Measurements from ENCODE around the gene RPRM.
"Not testable (repeated sequence)": the region's sequence is repeated elsewhere in the genome, so short reads cannot be mapped to it uniquely, and the experiment has no call there.

The RPRM gene

DNA sequence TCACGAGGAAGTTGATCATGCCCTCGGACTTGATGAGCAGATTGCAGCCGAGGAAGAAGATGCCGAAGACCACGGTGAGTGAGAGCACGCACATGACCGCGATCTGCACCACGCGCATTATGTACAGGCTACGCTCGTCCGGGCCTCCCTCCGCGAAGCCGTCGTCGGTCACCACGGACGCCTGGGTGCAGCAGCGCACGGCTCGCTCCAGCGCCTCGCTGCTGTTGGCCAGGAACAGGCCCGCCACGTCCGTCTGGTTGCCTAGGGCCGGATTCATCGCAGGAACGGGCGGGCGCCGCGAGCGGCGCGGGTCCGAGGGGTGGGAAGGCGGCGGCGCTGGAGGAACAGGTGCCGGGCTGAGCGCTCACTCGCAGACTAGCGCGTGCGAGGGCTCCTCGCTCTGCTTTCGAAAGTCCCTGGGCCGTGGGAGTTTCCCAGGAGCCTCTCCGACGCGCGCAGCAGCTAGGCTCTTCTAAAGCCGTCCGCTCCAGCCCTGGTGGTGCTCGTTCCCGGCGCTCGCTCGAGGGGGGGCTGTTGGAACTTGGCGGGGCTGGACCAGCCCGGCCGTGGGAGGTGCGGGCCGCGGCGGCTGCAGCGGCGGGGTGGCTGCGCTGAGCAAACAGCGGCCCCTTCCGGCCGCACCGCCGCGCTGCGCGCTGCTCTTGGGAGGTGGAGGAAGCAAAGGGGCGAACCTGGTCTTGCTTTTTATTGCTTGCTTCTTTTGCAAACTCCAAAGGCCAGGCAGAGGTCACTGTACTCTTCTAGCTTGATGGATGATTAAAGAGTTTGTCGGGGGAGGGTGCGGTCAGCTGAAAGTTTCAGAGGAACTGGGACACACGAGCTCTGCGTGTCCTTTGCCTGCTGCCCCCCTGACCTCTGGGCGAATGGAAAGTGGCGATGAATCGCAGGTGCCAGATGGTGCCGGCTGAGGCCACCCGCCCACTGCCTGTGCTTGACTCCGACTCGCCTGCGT, at the start of gene RPRM:
TSS of gene RPRM (minus strand) at position 474 of the 973 bp plus-strand sequence. CDS start at position 277, 197 bp downstream.
- peaks cover 3% of the 10 kb centered on the region for H3K36me3 Mint-ChIP-seq
- peak within 1 kb of the TSS; percentile 50 for H3K4me3 Mint-ChIP-seq
- CTCF ChIA-PET, result interaction anchor here (0.7 to 1.5 kb wide), 5 partner anchors 9 to 553 kb away, joined by 3 to 4 read pairs (median 3); no protein-coding TSS in a partner anchor
- peaks cover 11% of the 10 kb centered on the region for H3K4me1 Mint-ChIP-seq
- peak within 1 kb of the TSS; percentile 56 for H3K27ac Mint-ChIP-seq
- peak; percentile 65 for DNase-seq
- H3K27me3 Mint-ChIP-seq, result peaks cover 54% of the 10 kb centered on the region
- no peaks in the 10 kb centered on the region for H3K9me3 Mint-ChIP-seq

DNA sequence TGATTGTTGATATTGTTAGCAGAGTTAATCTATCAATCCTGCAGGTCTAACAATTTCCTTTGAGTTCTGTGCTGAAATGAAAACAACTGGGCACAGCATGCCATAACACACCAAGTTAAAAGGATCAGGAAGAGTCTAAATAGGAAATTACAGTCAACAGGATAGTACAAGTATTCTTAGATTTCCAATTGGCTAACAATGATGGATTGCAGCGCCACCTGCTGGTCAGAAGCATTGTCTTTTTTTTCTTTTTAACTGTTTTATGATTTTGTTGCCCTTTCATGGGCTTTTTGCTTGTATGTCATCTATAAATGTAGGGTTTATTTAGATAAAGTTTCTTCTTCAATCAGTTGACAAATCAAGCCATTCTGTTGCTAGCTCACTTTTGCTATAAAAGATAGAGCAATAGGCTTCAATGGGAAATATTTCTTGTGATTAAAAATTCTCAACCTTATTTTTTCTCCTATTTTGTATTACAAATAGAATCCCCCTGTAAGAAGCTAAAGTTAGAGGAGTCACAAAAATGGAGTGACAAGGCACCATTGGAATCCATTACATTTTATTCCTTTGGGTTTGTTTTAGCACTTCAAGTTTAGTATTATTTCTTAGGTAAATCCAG, 40.8 kb upstream of the RPRM start:
- CTCF ChIA-PET, result interaction anchor here (0.7 to 1.4 kb wide), 3 partner anchors 12 to 873 kb away, joined by 3 read pairs; no protein-coding TSS in a partner anchor
- H3K9me3 Mint-ChIP-seq, result no peaks in the 10 kb centered on the region
- no peak overlapping the region for H3K27ac Mint-ChIP-seq
- no peaks in the 10 kb centered on the region for H3K36me3 Mint-ChIP-seq
- H3K27me3 Mint-ChIP-seq, result no peaks in the 10 kb centered on the region
- H3K4me1 Mint-ChIP-seq, result no peaks in the 10 kb centered on the region
- peak; percentile 63 for DNase-seq
- no peak overlapping the region for H3K4me3 Mint-ChIP-seq

DNA sequence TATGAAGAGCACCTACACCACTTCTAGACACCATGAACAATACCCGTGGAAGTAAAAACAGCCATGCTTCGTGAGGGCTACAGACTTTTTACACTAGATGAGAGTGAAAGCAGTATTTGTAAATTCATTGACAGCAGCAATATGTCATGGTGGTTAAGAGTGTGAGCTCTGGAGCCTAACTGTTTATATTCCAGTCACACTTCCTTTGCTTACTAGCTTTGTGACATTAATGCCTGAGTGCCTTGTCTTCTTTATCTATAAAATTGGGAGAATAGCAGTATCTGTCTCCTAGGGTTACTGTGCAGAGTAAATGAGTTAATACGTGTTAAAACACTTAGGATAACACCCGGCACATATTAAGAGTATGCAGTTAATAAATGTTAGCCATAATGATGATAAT, 33.8 kb upstream of the RPRM start:
- no peaks in the 10 kb centered on the region for H3K9me3 Mint-ChIP-seq
- H3K4me3 Mint-ChIP-seq, result no peak overlapping the region
- H3K4me1 Mint-ChIP-seq, result no peaks in the 10 kb centered on the region
- H3K27ac Mint-ChIP-seq, result no peak overlapping the region
- no peaks in the 10 kb centered on the region for H3K36me3 Mint-ChIP-seq
- no peaks in the 10 kb centered on the region for H3K27me3 Mint-ChIP-seq
- CTCF ChIA-PET, result no interaction called here
- no peak for DNase-seq

DNA sequence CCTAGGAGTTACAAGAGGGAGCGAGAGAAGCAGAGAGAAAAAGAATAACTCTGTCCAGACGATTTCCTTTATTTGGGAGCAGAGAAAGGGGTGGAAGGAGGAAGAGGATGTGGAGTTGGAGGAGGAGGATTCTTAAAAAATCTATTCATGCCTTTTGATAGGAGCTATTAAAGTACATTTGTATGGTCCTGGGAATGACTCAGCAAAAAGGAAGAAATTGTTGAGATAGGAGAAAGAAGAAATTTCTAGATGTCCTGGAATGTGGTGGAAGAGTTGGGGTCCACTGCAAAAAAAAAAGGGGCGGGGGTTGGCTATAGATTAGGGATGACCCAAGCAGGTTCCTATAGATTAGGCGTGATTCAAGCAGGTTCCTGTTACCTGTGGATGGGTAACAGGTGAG, 32.4 kb upstream of the RPRM start:
- H3K4me3 Mint-ChIP-seq, result no peak overlapping the region
- no peaks in the 10 kb centered on the region for H3K4me1 Mint-ChIP-seq
- H3K36me3 Mint-ChIP-seq, result no peaks in the 10 kb centered on the region
- CTCF ChIA-PET, result no interaction called here
- H3K27ac Mint-ChIP-seq, result no peak overlapping the region
- DNase-seq, result no peak
- no peaks in the 10 kb centered on the region for H3K27me3 Mint-ChIP-seq
- H3K9me3 Mint-ChIP-seq, result no peaks in the 10 kb centered on the region

DNA sequence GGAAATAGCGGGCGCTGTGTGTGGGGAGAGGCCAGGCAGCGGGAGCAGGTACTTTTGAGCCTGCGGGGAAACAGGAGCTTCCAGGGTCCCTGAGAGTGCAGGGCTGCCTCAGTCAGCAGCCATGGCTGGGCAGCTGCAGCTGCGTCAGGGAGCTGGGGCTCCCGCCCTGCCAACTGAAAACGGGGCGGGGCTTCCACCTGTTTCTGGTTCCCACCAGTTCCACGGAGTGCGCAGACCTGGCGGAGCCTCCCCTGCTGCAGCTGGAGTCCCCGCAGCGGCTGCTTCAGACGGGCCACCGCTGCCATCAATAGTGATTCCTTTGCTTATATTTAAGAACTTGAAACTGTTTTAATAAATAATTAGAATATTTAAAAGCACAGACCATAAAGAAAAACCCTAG, 30.6 kb upstream of the RPRM start:
- Mint-ChIP-seq H3K4me3 (no peak overlapping the region), H3K27me3 (no peaks in the 10 kb centered on the region)

DNA sequence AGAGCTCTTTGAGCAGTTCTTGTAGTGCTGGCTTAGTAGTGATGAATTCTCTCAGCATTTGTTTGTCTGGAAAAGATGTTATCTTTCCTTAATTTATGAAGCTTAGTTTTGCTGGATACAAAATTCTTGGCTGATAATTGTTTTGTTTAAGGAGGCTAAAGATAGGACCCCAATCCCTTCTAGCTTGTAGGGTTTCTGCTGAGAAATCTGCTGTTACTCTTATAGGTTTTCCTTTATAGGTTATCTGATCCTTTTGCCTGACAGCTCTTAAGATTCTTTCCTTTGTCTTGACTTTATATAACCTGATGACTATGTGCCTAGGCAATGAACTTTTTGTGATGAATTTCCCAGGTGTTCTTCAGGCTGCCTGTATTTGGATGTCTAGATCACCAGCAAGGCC, 27.9 kb upstream of the RPRM start:
- not testable (repeated sequence) for H3K27ac Mint-ChIP-seq, H3K4me1 Mint-ChIP-seq, H3K27me3 Mint-ChIP-seq

More for the DNA sequence above, 30.6 kb upstream of the RPRM start:
- H3K9me3 Mint-ChIP-seq, result no peaks in the 10 kb centered on the region
- H3K27ac Mint-ChIP-seq, result no peak overlapping the region
- no peaks in the 10 kb centered on the region for H3K4me1 Mint-ChIP-seq
- H3K36me3 Mint-ChIP-seq, result no peaks in the 10 kb centered on the region
- CTCF ChIA-PET, result no interaction called here
- no peak for DNase-seq

GRCh38 chr2:153499439-153499838, 20.9 kb upstream of the RPRM start:
- no peaks in the 10 kb centered on the region for H3K36me3 Mint-ChIP-seq
- no peak overlapping the region for H3K27ac Mint-ChIP-seq
- no peaks in the 10 kb centered on the region for H3K27me3 Mint-ChIP-seq
- CTCF ChIA-PET, result no interaction called here
- no peak for DNase-seq
- no peaks in the 10 kb centered on the region for H3K9me3 Mint-ChIP-seq
- no peaks in the 10 kb centered on the region for H3K4me1 Mint-ChIP-seq
- no peak overlapping the region for H3K4me3 Mint-ChIP-seq

More for the DNA sequence above, 27.9 kb upstream of the RPRM start:
- DNase-seq, H3K36me3 Mint-ChIP-seq, H3K4me3 Mint-ChIP-seq, CTCF ChIA-PET, H3K9me3 Mint-ChIP-seq: not testable (repeated sequence)

DNA sequence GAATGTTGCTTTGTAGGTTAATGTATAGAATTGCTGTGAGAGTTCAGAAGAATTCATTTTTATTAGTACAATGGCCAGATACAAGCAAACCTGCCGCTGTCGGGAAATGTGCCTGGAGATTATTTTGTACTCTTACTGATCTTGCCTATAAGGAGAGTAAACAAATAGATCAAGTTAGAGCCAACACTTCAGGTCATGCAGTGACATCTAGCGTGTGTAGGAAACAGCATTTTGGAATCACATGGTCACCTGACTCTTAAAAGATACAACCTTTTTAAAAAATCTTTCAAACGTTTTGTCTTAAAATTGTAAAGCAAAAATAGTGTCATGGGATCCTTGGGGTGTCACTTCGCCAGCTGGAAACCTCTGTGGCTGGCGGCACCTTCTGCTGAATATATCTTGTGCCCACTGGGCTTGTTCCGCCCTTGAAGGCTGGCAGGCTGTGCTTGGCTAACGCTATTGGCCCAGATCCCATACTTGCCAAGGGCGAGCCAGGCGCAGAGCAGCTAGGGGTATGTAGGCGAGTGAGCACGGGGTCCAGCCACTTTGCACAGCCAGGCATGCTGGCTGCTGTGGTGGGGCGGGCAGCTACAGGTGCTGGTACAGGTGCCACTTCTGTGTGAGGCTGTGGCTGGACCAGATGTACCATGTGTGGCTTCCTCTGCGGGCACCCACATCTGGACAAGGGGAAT, 19.5 kb upstream of the RPRM start:
- H3K36me3 Mint-ChIP-seq, result no peaks in the 10 kb centered on the region
- no peaks in the 10 kb centered on the region for H3K4me1 Mint-ChIP-seq
- no peak overlapping the region for H3K27ac Mint-ChIP-seq
- no peaks in the 10 kb centered on the region for H3K9me3 Mint-ChIP-seq
- CTCF ChIA-PET, result no interaction called here
- H3K4me3 Mint-ChIP-seq, result no peak overlapping the region
- no peak for DNase-seq
- H3K27me3 Mint-ChIP-seq, result no peaks in the 10 kb centered on the region

GRCh38 chr2:153495725-153496124, 17.2 kb upstream of the RPRM start:
- DNase-seq, result no peak
- Mint-ChIP-seq H3K36me3 (no peaks in the 10 kb centered on the region), H3K4me3 (no peak overlapping the region), H3K27me3 (no peaks in the 10 kb centered on the region), H3K4me1 (no peaks in the 10 kb centered on the region), H3K9me3 (no peaks in the 10 kb centered on the region), H3K27ac (no peak overlapping the region)
- CTCF ChIA-PET, result no interaction called here

DNA sequence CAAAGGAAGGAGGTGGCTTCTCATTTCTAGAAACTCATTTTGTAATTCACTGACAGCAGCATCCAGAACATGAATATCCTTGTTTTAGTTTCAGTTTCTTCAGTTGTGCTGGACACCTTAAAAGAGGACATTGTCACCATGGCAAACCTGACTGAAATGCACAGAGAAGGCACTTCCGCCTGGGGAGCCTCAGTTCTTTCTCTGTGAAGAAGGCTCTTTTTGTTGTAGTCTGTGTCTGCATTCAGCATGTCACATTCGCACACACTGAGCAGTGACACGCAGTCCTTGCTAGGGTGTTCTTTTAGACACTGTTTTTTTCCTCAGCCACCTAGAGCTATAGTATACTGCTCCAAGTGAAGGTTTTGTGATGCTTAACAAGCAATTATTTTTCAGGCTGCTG, 9.5 kb upstream of the RPRM start:
- H3K4me3 Mint-ChIP-seq, result no peak overlapping the region
- H3K4me1 Mint-ChIP-seq, result no peaks in the 10 kb centered on the region
- no peak for DNase-seq
- no peaks in the 10 kb centered on the region for H3K27me3 Mint-ChIP-seq
- H3K36me3 Mint-ChIP-seq, result no peaks in the 10 kb centered on the region
- no peak overlapping the region for H3K27ac Mint-ChIP-seq
- CTCF ChIA-PET, result no interaction called here
- no peaks in the 10 kb centered on the region for H3K9me3 Mint-ChIP-seq

GRCh38 chr2:153487448-153487847, 8.9 kb upstream of the RPRM start:
- CTCF ChIA-PET, result no interaction called here
- Mint-ChIP-seq H3K27me3 (no peaks in the 10 kb centered on the region), H3K4me1 (no peaks in the 10 kb centered on the region), H3K27ac (no peak overlapping the region), H3K36me3 (no peaks in the 10 kb centered on the region), H3K9me3 (no peaks in the 10 kb centered on the region), H3K4me3 (no peak overlapping the region)
- DNase-seq, result no peak

DNA sequence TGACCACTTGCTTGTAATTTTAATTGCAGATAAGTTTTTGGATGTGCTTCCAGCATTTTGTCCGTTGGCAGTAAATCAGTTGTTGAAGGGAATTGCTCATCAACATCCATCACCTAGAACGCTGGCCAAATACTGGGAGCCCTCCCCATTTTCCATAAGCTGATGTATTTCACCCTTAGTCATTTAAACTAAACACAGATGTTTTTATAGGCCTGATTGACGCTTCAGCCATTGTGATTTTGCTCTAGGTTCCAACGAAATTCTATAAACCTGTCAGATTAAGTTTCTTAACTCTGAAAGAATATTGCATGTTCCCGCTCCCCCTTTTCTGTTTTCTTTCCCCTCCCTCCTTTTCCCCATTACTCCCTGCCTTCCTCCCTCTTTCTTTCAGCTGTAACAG, 1.0 kb upstream of the RPRM start:
- Mint-ChIP-seq H3K4me1 (peaks cover 11% of the 10 kb centered on the region), H3K4me3 (no peak overlapping the region), H3K27ac (no peak overlapping the region), H3K36me3 (peaks cover 3% of the 10 kb centered on the region), H3K9me3 (no peaks in the 10 kb centered on the region), H3K27me3 (peaks cover 50% of the 10 kb centered on the region)
- no peak for DNase-seq
- CTCF ChIA-PET, result interaction anchor here (0.7 to 1.5 kb wide), 4 partner anchors 10 to 554 kb away, joined by 3 to 4 read pairs (median 3); no protein-coding TSS in a partner anchor

DNA sequence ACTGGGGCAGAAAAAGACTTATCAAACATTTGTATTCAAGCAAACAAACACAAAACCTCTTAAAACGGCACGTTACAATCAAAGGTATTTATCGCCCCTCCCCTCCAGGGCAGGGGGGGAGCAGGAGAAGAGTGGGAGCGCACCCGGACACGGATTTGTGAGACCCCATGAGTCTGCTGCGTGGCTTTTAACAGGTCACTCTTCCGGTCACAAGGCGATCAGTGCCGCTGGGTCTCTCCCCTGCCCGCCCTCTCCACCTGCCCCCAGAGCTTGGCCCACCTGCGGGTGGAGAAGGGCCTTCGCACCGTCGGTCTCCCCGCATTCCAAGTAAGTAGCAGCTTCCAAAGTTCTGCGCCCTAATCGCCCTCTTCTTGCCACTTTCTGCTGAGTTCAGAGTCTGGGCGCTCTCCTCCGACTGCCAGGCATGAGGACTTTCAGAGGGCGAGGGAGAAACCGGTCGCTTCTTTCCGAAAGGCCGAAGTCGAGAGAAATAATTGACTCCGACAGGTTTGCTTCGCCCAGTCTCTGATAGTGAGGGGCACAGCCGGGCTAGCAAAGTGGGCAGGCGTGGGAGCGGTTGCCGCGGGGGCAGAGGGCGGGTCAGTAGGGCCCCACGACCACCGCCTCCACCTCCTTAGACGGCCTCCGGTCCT, 800 bp downstream of the RPRM start:
- DNase-seq, result no peak
- Mint-ChIP-seq H3K27me3 (peaks cover 54% of the 10 kb centered on the region), H3K36me3 (peaks cover 3% of the 10 kb centered on the region)

More for the DNA sequence above, 800 bp downstream of the RPRM start:
- H3K9me3 Mint-ChIP-seq, result no peaks in the 10 kb centered on the region
- peak overlapping the region; percentile 50 for H3K4me3 Mint-ChIP-seq
- peak overlapping the region; percentile 56 for H3K27ac Mint-ChIP-seq
- H3K4me1 Mint-ChIP-seq, result peaks cover 11% of the 10 kb centered on the region
- CTCF ChIA-PET, result no interaction called here
